CD4-positive, alpha-beta T cell treated with Interleukin-2 at 100 ng/mL for 4 hours (primary cell): Measurements from ENCODE around the gene PSMA1.
"Not testable (repeated sequence)": the region's sequence is repeated elsewhere in the genome, so short reads cannot be mapped to it uniquely, and the experiment has no call there.

Experiments
- DNase-seq: peaks from one replicate; pipeline ENCODE4 v3.0.0-alpha.2; 2020; ENCODE audit warnings: low spot score

Gene PSMA1

DNA sequence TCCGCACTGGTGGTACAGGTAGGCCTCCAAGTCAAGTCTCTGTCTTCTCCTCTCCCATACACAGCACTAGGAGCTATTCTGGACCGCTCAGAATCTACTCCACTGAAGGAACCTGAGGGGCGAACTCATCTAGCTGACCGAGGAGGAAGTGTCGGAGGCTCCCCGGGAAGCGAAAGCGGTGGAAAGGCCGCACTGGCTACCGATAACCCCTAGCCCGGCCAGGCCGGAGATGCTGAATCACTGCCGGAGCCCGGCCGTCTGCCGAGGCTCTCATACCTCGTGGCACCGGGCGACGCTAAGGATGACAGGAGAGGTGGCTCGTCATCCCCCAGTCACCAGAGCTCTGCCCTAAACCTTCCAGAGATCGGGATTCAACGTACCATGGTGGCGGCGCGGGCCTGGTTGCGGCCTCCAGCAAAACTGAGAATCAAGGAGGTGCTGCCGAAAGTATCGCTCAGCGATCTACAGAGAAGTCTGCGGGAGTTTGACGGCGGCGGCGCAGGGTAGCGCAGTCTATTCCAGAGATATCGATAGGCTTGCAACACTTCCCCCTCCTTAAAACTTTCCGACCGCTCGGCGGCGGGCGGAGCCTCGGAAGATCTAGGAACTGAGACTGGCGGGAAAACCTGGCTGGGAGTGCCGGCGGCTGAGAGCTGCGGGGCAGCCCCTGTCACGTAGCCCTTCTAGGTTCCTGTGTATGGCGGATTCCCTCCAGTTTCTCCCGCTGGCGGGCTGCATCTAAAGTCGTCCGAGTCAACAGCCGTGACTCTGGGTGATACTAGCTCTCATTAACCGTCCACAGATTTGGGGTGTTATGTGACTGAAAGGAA lies at the start of gene PSMA1:
Gene PSMA1 (minus strand): TSS at position 470 of the 830 bp plus-strand sequence. CDS start 87 bp downstream, at position 383.
- DNase-seq: peak; percentile 91

DNA sequence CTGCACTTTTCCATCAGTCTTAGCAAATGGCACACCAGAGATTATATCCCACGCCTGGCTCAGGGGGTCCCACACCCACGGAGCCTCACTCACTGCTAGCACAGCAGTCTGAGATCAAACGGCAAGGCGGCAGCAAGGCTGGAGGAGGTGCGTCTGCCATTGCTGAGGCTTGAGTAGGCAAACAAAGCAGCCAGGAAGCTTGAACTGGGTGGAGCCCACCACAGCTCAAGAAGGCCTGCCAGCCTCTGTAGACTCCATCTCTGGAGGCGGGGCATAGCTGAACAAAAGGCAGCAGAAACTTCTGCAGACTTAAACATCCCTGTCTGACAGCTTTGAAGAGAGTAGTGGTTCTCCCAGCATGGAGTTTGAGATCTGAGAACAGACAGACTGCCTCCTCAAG lies 49.3 kb upstream of the PSMA1 start:
- DNase-seq: peak; percentile 61

DNA sequence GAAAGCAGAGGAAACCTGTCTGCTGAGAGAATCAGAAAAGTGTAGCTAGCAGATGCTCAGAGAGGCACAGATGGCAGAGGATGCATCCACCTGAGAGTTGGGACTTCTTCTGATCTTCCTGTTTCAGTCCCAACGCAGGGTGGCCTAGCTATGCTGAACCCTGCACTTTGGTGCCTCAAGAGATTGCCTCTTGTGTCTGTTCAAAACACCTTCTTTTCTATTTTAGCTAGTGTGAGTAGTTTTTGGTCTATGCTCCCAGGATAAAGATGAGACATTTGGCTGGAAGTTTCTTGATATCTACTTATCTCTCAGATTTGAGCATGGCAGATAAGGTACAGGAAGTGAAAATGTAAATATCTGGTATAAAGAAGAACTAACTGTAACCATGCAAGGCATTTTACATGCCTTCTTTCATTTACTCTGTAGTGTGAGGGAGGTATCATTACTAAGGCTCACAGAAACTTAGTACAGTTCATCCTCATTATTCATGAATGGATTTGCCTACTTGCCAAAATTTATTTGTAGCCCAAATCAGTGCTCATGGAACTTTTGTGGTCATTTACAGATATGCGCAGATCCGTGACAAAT lies 47.0 kb upstream of the PSMA1 start:
- no peak for DNase-seq

DNA sequence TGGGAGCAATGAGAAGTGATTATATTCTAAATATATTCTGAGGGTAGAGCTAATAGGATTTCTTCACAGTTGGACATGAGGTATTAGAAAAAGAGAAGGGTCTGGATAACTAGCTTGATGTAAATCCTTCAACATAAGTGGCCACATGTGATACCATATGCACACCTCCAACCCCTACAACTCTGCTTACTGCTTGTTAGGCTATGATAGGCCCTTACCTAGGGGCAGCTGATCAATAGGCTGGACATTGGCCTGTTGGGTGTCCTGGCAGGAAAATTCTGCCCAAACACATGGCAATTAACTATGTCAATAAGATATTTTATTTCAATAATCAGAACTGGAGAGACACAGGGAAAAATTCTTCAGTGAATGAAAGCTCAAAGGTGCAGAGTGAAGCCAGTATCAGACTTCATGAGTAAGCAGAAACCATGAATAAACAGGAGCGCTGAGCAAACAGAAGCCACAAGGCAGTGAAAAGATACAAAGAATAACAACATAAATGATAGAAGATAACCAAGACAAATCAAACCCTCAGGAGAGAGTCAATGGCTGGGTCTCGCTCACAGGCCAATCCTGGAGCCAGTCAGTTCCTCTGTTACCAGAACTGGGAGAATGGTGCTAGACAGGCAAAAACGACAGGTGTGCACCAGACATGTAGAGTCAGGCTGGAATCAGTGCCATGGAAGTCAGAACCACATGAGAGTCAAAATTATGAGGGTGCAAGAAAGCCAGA lies 46.3 kb upstream of the PSMA1 start:
- DNase-seq: no peak

DNA sequence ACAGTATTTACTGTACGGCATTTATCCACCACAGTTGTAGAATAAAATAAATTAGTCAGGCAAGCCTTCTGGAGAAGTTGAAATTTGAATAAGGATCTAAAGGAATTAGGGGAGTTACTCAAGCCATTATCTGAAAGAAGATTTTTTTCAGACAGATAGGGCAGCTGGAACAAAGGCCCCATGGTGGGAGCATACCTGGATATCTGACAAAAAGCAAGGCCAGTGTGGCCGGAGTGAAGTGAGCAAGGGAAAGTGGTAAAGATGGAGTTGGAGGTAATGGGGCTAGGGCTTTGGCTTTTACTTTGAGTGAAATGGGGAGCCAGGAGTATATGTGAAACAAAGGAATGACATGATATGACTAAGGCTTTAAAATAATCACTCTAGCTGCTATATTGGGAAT lies 45.7 kb upstream of the PSMA1 start:
- no peak for DNase-seq

DNA sequence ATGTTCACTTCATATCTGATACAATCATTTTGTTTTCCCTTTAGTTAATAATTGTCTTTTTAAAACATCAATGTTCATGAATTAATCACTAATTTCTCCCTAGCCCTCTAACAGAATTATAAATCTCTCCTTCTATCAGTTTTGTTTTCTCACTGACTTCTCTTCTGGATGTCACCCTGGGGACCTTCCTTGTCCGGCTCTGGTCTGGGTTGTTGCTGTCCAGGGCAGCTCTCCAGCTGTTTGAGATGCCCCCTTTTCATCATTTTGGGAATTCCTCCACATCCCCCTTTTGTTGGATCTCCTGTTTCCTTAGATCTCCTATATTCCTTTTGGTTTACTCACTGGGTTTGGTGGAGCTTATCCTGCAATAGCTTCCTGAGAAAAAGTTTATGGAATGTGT lies 35.6 kb upstream of the PSMA1 start:
- DNase-seq: no peak

DNA sequence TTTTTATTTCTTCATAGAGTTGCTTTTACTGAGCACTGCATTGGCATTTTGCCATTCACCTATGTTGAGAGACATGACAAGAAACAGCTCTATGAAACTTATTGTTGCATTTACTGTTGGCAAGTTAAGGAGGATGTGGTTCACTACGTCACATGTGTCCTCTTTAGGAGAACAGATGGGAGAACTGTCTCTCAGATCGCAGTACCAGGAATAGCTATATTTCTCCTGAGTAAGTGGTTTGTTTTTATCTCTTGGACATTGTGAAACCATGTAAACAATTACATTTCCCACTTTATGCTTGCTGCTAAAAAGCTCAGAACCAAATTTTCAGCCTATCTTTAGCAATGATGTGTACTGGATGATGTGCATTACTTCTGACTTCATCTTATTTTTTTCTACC lies 34.8 kb upstream of the PSMA1 start:
- DNase-seq: peak; percentile 72

DNA sequence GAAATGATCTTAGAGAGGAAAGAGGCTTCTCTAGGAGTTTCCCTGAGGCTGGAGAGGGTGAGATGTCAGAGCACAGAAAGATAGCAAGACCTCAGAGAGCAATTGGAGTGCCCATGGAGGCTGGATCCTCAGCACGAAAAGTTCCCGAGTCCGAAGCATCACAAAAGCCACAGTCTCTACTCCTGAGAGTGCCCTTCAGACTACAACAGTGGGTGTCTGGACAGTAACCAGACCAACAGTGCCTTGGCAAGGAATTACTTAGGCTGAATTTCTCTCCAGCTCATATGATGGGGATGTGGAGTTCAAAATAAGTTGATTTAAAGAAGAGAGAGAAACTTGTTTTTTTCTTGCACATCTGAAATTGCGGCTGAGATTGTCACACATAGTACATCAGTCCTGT lies 31.9 kb upstream of the PSMA1 start:
- DNase-seq: no peak

DNA sequence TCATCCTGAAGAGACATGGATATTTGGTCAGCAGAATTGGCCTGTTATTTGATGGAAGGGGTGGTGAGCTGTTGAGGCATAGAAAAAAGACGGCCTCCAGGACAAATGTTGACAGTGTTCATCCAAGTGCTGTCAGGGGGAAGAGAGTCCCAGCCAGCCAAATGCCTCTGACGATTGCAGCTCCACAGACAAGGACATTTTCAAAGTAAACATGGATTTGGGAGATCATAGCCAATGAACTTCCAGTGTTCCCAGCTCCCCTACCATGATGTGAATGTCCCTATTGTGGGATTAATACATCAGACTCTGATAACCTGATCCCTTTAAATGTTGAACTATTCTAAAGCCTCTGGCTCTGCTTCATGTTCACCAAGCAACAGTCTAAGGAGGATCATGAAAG lies 31.2 kb upstream of the PSMA1 start:
- no peak for DNase-seq

DNA sequence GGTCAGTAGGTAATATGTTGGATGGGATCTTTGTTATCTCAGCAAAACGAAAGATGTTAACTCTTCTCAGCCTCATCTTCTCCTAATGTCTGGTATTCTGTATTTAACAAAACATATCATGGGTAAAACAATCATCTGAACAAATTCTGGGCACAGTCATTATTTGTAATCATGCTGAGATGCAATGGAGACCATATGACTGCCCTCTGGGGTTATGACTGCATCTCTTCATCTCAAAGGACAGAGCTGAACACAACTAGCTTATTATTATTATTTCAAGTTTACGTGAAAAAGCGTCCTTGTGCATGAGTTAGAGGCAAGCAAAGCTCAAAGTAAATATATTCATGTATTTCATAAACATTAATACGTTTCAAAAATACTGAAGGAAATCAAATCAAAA lies 29.7 kb upstream of the PSMA1 start:
- DNase-seq: no peak

DNA sequence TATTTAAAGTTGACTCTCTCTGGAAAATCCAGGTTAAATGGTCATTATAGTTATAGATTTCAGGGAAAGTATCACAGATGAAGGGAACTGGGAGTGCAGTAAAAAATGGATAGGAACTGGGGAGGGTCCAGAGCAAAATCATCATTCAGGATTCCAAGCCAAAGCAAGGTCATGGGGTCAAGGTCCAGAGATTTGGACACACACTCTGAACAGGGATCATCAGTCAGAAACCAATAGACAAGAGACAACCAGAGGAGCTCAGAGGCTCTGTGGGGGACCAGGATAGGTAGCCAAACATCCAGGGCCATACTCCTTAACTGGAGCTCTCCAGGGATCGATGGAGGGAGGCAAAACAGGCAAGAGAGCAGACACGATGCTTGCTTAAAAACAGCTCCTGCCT lies 27.3 kb upstream of the PSMA1 start:
- no peak for DNase-seq

DNA sequence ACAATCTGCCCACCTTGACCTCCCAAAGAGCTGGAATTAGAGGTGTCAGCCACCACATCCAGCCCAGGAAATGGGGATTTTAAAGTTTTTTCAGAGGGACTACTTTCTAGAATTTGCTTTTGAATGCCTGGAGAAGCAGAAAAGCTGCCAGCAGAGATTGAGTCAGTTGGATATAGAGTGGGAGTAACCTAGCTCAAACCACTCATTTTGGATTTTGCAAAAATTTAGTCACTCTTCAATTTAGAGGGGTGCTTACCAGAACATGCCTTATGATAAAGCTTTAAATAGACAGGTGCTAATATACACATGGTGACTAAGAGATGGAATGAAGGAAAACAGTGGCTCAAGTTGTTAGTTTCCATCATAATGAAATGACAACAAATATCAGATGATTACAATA lies 26.5 kb upstream of the PSMA1 start:
- DNase-seq: no peak

DNA sequence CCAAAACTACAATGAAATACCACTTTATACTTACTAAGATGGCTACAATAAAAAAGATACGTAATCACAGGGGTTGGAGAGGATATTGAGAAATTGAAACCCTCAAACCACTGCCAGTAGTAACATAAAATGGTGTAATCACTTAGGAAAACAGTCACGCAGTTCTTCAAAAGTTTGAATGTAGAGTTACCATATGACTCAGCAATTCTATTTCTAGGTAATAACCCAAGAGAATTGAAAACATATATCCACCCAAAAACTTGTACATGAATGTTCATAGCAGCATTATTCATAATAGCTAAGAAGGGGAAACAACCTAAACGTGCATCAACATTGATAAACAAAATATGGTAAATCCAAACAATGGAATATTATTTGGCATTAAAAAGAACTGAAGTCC lies 24.4 kb upstream of the PSMA1 start:
- DNase-seq: peak; percentile 43

DNA sequence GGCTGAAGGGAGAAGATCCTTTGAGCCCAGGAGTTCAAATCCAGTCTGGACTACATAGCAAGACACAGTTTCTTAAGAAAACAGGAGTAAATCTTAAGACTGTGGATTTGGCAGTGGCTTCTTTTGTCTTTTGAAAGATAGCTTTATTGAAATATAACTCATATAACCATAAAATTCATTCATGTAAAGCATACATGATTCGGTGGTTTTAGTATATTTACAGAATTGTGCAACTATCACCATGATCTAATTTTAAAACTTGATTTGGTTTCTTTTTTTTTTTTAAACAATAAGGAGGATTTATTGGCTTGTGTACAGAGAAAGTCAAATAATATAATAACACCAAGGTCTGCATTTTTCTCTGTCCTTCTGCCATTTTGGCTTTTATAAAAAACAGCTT lies 23.1 kb upstream of the PSMA1 start:
- DNase-seq: no peak

DNA sequence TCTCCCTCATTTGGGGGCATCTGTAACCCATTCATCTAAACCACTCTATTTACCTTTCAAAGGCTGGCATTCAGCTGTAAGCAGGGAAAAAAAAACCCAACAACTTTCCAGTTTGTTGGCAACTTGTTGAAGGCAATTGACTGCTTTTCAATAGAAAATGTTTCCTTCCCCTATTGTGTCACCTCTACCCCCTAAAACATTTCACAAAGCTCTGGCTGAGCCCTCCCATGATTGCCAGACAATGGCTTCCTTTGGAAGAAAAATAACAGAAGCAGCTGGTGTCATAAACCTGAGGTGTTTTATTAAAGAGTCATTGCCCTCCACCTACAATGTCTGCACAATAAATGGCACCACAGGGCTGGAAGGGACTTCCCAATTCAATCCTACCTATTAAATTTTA lies 22.1 kb upstream of the PSMA1 start:
- DNase-seq: no peak

DNA sequence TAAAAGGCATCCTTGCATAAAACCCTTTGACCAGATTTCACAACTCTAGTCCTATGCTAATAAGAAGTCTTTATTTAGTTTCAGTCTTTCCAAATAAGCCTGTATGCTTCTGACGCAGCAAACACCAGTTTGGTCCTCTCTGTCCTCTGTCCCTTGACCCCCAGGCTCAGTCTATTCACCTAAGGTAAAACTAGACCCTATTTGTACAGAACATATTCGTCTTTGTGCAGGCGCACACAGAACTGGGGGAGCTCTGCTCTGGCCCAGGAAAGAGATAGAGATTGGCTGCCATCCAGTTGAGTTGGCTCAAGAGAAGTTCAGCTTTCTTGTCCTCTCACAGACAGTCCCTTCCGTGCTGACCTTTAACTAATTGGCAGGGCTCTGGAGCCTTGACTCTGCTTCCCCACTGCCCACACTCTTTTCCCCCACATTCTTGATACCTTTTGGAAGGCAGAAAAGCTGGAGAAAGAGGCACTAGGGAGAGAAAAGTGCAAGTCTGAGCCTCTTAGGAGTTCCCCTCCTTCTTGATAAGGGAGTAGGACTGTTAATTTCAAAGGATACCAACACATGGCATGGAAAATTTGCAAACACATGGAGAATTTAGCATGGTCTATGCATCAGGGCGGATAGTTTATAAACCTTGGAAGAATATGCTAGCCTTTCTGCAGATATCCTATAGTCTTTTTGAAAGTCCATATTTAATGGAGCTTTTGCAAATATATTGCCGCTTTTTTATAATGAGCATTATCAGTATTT lies 21.2 kb upstream of the PSMA1 start:
- DNase-seq: no peak

DNA sequence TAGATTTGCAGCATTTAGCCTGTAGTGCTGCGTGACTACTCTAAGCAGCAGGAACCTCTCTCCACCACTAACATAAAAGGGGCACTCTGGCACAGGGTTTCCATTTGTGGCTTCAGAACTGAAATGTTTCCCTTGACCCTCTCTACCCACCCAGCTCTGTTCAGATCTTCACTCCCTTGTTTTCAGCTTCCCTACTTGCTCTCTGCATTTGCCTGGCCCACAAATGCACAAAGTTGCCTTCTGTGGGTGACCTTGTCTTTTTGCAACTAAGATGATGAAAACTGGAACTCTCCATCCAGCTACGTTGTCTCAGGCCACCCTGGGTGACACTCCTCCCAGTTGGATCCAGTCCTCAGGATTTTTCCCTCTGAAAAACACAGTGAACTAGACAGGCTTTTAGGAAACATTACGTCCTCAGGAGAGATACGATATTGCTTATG lies 19.8 kb upstream of the PSMA1 start:
- DNase-seq: no peak

DNA sequence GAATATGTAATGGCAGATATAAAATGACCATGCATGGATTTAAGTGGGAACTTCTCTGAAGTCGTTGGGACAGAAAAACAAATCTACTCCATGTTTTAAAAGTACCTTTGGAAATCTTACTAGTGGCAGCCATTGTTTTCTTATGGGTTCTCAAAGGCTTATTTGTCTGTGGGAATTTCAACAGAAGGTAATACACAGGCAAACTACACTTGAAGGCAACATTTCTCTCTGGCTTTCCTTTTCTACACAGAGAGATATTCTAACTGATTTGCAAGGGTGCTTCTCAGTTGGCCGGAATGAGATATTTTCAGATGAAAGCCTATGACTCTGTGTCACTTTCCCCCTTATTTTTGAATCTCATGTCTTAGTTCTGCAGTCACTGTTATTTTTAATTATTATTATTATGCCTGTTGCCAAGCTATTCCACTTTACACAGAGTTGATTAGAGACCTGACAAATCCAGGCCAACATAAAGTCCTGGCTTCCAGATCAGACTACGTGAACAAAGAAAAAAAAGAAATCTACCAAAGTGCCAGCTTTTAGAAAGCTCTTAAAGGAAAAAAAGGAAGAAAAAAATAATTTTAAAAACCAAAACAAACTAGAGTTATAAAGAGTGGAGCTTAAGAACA lies 18.9 kb upstream of the PSMA1 start:
- DNase-seq: no peak

DNA sequence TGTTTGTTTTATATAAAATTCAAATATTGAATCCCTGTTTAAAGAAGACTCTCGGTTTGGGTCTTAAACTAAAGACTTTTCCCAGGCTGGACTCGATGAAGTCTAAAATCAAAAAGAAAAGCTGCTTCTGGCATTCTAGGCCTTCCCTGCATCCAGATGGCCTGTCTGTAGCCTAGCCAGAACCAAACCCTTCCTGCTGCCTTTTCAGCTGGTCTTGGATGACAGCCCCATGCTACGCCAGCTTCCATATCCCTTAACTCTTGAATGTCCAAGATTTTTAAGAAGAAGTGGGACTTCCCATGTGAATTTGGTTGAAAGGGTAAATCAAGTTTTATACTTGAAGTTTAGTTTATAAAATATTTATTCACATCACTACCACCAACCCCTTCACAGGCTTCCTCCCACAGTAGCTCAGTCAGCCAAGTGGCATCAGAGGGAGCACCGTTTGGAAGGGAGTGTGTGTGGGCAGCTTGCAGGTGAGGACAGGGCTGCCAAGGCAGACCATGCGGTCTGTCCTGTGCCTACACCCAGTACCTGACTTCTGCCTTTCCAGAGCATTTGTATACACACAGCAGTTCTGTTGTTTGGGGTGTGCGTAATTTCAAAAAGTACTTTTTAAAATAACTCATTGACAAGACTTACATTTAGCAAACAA lies 18.2 kb upstream of the PSMA1 start:
- no peak for DNase-seq

DNA sequence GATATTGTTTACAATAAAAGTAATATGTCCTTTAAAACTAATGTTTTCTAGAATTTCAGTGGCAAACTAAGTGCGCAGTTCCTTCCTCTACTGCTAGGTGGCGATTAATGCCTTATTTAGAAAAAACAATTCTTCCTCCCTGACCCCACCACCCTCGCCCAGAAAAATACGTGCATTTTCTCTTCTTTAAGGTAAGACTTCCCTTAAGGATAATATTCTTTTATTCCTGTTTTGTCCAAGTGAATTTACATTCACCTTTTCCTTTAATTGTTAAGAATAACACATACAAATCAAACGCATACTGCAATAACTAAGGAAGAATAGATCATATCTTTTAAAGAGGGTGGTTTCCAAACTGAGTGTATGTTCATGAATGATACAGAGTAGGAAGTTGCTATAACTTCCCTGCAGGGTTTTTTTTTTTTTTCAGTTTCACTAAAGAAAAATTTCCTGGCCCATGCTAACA lies 17.0 kb upstream of the PSMA1 start:
- peak; percentile 61 for DNase-seq

DNA sequence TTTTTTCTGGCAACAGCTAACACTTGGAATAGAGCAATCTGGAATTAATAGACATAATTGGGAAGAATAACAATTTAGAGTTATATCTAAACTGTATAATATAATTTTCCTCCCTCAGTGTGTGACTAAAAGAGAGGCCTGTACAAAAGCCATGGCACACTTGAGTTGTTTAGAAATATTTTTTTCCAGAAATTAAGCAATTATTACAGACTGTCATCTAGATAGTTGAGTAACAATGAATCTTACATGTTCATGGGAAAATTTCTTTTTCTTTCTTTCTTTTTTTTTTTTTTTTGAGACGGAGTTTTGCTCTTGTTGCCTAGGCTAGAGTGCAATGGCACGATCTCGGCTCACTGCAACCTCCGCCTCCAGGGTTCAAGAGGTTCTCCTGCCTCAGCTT lies 15.0 kb upstream of the PSMA1 start:
- not testable (repeated sequence) for DNase-seq
